HTERT RPE-1 (cell line): ENCODE results near the gene RIBC2.
"Not testable (repeated sequence)": the region's sequence is repeated elsewhere in the genome, so short reads cannot be mapped to it uniquely, and the experiment has no call there.

ENCODE experiments used
- in situ Hi-C: fragments of 300-500 bp; cut with MboI; formaldehyde crosslinking; loops from 4 replicates; pipeline ENCODE4 v1.14.3; 2020; ENCODE audit warnings: low sequenced_read_pairs

RIBC2 gene

DNA sequence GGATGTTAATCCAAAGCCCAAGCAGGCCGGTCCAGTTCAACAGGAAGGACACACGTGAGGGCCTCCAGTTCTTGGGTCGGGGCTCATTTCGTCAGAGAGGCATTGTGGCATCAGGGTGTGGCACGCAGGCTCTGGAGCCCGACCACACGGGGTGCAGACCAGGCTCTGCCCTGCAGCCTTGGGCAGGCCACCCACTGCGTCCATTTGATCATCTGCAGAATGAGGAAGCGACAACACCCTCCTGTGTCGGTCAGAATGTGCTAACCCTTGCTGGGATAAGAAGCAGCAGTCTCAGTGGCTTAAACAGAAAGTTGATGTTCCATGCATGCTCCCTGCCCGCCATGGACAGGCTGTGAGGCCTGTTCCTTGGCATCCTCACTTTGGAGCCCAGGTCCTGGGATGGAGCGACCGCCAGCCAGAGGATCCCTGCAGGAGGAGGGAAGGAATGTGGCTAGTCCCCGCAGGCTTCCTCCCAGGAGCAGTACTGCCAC is 10.8 kb downstream of the RIBC2 start:
- in situ Hi-C loops = no loop called here

DNA sequence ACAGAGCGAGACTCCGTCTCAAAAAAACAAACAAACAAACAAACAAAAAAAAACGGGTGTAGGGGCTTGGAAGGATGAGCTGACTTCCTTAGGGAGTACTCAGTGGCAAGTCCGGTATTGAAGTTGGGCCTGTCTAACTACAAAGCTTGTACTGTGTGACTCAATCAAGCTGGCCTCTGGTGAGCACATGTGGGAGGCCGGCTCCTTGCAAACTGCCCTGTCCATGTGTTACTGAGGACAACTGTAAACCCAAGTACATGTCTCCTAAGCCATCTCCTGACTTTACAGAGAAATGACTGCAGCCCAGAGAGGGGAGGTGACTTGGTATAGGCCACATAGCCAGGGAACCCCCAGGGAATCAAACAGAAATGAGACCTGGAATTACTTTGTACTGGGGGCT is 11.6 kb downstream of the RIBC2 start:
- in situ Hi-C loops = no loop called here

DNA sequence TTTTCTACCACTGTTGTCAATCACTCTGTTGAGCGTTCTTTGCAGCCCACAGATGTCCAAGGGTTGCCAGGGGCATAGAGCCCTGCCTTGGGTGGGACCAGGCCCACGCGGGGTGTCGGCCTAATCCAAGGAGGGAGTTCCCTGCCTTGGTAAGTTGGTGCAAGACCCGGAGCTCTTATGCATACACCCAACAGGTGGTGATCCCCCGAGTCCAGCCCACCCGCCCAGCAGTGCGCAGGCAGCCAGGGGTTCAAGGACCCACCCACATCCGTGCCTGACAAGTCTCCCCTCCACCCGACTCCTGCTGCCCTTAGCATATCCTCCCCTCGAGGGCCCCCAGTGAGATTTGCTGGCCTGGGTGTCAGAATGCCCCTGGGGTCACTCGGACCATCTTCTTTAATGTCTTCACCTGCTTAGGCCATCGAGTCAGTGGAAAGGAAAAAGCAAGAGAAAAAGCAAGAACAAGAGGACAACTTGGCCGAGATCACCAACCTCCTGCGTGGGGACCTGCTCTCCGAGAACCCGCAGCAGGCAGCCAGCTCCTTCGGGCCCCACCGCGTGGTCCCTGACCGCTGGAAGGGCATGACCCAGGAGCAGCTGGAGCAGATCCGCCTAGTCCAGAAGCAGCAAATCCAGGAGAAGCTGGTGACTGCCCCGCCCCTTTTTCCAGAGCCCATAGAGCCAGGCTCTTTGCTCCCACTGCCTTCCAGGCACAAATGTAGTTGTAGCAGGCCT is 12.2 kb downstream of the RIBC2 start:
- in situ Hi-C loops = no loop called here

DNA sequence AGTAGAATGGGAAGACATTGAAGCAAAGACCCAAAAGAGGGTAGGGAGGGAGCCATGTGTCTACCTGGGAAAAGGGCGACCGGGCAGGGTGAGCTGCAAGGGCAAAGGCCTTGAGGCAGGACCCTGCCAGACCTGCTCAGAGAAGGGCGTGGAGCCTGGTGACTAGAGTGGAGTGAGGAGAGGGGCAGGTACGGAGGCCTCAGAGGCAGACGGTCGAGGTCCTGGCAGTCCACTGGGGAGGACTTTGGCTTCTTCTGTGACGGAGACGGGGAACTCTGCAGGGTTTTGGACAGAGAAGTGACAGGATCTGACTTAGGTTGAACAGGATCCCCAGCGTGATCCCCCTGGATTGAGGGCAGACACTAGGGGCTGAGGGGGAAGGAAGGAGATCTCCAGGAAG is 12.9 kb downstream of the RIBC2 start:
- in situ Hi-C loops = no loop called here

GRCh38 chr22:45427114-45427513 is 13.6 kb downstream of the RIBC2 start:
- in situ Hi-C loops = no loop called here

DNA sequence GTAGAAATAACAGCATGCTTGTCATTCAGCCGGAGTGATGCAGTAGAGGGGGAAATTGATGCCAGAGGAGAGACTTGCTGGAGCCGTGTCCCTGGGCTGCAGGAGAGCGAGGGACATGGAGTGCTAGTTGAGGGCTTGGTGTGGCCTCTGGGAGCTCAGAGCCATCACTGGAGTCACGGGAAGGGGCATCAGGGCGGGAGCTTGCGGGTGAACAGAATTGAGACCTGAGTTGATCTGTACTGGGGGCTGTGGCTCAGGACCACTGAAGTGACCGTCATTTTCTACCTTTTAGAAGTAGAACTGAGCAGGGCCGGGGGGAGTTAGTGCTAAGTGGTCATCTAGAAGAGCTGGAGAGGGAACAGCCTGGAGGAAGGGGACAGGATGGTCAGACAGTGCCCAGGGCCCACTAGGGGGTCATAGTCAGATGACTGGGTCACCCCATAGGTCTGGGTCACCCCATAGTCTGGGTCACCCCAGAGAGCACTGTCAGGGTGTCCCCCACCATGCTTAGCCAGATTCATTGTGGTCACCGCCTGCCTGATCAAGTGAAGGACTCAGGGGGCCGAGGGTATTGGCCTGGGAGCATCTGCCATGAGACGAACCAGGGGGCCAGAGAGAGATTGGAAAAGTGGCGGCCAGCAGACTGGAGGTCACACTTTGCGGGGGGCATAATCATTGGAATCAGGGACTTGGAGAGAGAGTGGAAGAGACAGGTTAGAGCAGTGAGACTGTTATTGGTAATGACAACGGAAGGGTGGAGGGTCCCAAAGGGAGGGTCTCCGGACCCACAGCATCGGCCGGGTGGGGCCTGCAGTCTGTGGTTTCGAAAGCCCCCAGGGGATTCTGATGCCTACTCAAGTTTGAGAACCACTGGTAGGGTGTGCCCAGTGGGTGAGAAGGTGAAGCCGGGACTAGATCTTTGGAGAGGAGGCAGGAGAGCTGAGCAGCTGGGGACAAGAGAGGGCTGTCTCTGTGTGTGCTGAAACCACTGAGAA is 15.2 kb downstream of the RIBC2 start:
- in situ Hi-C loops = no loop called here

GRCh38 chr22:45429424-45429823 is 15.9 kb downstream of the RIBC2 start:
- in situ Hi-C loops = no loop called here

- in situ Hi-C loops = no loop called here
These were observed 16.7 kb downstream of the RIBC2 start for GRCh38 chr22:45429981-45430775.

DNA sequence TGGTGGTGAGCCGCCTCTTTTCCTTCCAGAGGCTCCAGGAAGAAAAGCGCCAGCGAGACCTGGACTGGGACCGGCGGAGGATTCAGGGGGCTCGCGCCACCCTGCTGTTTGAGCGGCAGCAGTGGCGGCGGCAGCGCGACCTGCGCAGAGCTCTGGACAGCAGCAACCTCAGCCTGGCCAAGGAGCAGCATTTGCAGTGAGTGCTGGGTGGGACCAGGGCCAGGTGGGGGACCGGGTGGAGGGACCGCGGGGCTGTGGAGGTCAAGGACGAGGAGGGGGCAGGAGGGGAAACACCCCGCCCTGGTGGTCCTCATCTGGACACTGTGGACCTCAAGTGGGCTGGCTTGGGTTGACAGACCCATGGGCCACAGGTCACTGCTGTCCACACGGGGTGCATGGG is 17.4 kb downstream of the RIBC2 start:
- in situ Hi-C loops = no loop called here

DNA sequence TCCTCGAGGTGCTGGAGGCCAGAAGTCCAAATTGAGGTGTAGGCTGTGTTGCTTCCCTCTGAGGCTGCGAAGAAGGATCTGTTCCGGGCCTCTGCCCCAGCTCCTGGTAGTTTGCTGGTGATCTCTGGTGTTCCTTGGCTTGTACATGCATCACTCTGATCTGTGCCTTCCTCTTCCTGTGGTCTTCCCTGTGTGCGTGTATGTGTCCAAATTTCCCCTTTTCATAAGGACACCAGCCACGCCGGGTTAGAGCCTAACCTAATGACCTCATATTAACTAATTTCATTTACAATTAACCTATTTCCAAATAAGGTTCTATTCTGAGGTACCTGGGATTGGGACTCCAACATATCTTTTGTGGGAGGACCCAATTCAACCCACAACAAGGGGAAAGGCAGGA is 21.5 kb downstream of the RIBC2 start:
- in situ Hi-C loops = no loop called here

- in situ Hi-C loops = no loop called here
These were observed 22.1 kb downstream of the RIBC2 start for GRCh38 chr22:45435544-45436139.

DNA sequence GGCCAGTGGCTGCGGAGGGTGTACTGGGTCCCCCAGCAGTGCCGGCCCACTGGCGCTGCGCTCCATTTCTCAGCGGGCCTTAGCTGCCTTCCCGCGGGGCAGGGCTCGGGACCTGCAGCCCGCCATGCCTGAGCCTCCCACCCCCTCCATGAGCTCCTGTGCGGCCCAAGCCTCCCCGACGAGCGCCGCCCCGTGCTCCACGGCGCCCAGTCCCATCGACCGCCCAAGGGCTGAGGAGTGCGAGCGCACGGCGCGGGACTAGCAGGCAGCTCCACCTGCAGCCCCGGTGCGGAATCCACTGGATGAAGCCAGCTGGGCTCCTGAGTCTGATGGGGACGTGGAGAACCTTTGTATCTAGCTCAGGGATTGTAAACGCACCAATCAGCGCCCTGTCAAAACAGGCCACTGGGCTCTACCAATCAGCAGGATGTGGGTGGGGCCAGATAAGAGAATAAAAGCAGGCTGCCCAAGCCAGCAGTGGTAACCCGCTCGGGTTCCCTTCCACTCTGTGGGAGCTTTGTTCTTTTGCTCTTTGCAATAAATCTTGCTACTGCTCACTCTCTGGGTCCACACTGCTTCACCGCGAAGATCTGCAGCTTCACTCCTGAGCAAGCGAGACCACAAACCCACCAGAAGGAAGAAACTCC is 23.5 kb downstream of the RIBC2 start:
- in situ Hi-C loops = not testable (repeated sequence)

GRCh38 chr22:45438336-45438735 is 24.8 kb downstream of the RIBC2 start:
- in situ Hi-C loops = no loop called here

- in situ Hi-C loops = not testable (repeated sequence)
These were observed 27.2 kb downstream of the RIBC2 start for GRCh38 chr22:45440688-45441087.

GRCh38 chr22:45441138-45441537 is 27.6 kb downstream of the RIBC2 start:
- in situ Hi-C loops = no loop called here

- in situ Hi-C loops = no loop called here
These were observed 28.6 kb downstream of the RIBC2 start for GRCh38 chr22:45442116-45442515.

DNA sequence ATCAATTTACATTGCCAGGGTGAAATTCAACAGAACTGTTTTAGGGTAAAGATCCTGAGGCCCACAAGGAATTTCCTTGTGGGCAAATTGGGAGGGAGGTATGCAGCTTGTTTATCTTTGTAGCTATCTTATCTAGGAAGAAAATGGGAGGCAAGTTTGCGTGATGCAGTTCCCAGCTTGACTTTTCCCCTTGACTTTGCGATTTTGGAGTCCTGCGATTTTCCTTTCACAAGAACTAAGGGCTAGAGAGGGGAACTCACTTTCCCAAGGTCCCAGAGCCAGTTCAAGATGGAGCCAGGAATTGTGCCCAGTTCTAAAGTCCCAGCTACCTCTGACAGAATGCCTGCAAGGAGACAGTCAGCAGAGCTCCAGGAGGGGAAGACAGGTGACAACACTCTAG is 30.7 kb downstream of the RIBC2 start:
- in situ Hi-C loops = no loop called here

DNA sequence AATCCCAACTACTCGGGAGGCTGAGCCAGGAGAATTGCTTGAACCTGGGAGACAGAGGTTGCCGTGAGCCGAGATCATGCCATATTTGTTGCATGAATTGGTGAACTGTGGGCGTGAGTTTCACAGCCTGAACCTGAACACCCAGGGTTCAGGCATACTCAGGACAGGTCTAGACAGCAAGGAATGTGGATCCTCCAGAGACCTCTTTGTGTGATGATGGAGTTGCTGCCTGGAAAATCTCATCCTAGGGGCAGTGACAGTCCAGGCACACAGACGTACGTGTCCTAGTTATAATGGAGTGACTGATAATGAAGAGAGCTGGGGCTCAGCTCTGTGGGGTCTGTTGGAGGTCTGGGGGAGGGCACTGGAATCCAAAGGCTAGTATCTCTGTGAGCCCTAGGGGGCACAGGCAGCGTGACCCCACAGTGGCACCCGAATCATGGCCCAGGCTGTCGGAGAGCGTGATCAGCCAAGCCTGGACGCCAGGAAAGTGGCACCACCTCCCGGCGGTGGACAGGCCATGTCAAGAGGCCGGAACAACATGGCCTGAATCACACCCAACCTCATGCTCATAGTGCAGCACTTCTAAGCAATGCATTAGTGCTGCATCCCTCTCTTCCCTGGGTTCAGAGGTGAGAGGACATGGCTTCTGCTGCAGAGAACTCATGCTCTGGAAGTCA is 31.7 kb downstream of the RIBC2 start:
- in situ Hi-C loops = no loop called here

DNA sequence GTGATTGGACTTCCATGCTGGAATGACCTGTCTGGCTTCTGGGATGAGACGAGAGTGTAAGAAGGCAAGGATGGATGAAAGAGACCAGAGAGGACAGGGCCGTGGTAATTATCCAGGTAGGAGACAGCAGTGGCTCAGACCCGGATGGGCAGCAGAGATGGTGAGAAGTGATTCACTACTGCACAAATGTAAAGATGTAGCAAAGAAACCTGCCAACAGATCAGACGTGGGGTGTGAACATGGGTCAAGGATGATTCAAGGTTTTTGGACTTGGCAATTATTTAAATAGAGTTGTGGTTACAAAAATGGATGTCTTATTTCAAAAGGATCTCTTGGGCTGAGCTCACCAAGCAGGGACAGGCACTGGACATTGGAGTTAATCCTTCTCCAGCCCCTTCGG is 32.7 kb downstream of the RIBC2 start:
- in situ Hi-C loops = no loop called here

GRCh38 chr22:45447596-45447995 is 34.1 kb downstream of the RIBC2 start:
- in situ Hi-C loops = not testable (repeated sequence)
